Thyroid gland (tissue), 4 donors: Measurements from ENCODE around the gene GALNT17. TPM values are rescaled to one million over a fixed set of nuclear protein-coding genes. Genes with fewer than 3 reads are reported as not detected.

ENCODE experiments used
- DNase-seq, 2 donors: peaks; one replicate each; pipeline ENCODE4 v3.0.0-alpha.2; 2019
- H3K27ac ChIP-seq, 3 donors: fragments of 200-600 bp; sonication (generic); 1 replicate in 2 of 3; 2 replicates in 1 of 3; pipeline ENCODE4 v1.5.1; 2016 to 2019; ENCODE audit warnings: mild to moderate bottlenecking in 1 of 3, moderate library complexity in 1 of 3
- H3K27me3 ChIP-seq: fragments of 200-600 bp; sonication (generic); one replicate; pipeline ENCODE4 v1.5.1; 2019
- H3K36me3 ChIP-seq, 2 donors: fragments of 200-600 bp; sonication (generic); one replicate each; pipeline ENCODE4 v1.5.1; 2016 to 2019
- H3K4me1 ChIP-seq, 2 donors: fragments of 200-600 bp; sonication (generic); one replicate each; pipeline ENCODE4 v1.5.1; 2017 to 2019
- H3K4me3 ChIP-seq, 3 donors: fragments of 200-600 bp; sonication (generic); replicated peaks in 1 of 3; 1 replicate in 2 of 3; 2 replicates in 1 of 3; pipeline ENCODE4 v1.5.1; 2016; ENCODE audit warnings: mild to moderate bottlenecking in 1 of 3
- H3K9me3 ChIP-seq: fragments of 200-600 bp; sonication (generic); one replicate; pipeline ENCODE4 v1.5.1; 2017
- POLR2A ChIP-seq, 2 donors: fragments of 450-650 bp; IDR thresholded peaks; one replicate each; pipeline ENCODE4 v1.6.1; 2017; ENCODE audit warnings: antibody characterized with exemption in 2 of 2, mild to moderate bottlenecking in 2 of 2, moderate library complexity in 1 of 2
- WGBS, 2 donors: methylation state at CpG; one replicate each; pipeline ENCODE4 v1.1.5; 2017; 5-methylcytosine and 5-hydroxymethylcytosine counted together
- intact Hi-C: fragments of 100-400 bp; cut with DNase I; formaldehyde crosslinking; loops from one replicate; pipeline ENCODE4 v1.15.1; 2023
- total RNA-seq, 4 donors: library from RNA; depleted of rRNA; stranded (reverse); fragments of >200 nt; gene quantifications; one replicate each; pipeline ENCODE4 v1.2.3, GENCODE V29; 2016
- TF ChIP-seq, protein P1 (sequence below), 6 experiments: fragments of 200-600 bp in 3 of 6; fragments of 450-650 bp in 3 of 6; sonication (generic) in 3 of 6; IDR thresholded peaks; one replicate each; pipeline ENCODE4 v1.5.1; 2016 to 2019; ENCODE audit warnings: antibody characterized with exemption in 6 of 6, mild to moderate bottlenecking in 2 of 6, inconsistent platforms in 1 of 6, moderate library complexity in 1 of 6

The GALNT17 gene
- total RNA-seq, 4 donors from 2014 or later, result 5.8 to 63.8 (median 37.1) TPM

DNA sequence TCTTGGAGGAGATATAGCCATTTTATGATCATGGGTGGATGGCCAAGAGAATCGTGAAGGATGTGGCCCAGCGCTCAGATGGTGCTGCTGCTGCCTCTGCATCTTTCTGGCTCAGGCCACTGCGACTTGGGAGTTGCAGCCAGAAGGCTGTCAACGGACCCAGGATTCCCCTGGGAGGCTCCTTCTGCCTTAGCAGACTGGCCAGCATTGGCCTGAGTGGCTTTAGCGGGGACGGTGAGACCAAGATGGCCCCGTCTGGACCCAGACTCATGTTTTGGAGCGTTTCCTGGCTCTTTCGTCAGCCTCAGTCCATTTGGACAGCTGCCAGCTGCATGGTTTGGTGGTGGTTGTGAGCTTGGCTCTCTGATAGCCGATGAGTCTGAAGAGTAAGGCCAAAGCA lies 97.2 kb downstream of the GALNT17 start:
- no peaks in the 10 kb centered on the region for H3K4me1 ChIP-seq
- H3K36me3 ChIP-seq, result no peaks in the 10 kb centered on the region
- DNase-seq, result no peak
- no peaks in the 10 kb centered on the region for H3K27me3 ChIP-seq
- intact Hi-C loops, result no loop called here
- no peaks in the 10 kb centered on the region for H3K9me3 ChIP-seq
- H3K27ac ChIP-seq, result no peak overlapping the region
- TF ChIP-seq, protein P1, sequence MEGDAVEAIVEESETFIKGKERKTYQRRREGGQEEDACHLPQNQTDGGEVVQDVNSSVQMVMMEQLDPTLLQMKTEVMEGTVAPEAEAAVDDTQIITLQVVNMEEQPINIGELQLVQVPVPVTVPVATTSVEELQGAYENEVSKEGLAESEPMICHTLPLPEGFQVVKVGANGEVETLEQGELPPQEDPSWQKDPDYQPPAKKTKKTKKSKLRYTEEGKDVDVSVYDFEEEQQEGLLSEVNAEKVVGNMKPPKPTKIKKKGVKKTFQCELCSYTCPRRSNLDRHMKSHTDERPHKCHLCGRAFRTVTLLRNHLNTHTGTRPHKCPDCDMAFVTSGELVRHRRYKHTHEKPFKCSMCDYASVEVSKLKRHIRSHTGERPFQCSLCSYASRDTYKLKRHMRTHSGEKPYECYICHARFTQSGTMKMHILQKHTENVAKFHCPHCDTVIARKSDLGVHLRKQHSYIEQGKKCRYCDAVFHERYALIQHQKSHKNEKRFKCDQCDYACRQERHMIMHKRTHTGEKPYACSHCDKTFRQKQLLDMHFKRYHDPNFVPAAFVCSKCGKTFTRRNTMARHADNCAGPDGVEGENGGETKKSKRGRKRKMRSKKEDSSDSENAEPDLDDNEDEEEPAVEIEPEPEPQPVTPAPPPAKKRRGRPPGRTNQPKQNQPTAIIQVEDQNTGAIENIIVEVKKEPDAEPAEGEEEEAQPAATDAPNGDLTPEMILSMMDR (IDR thresholded peaks at IDR 0.05), result no peak
- no peak for TF ChIP-seq POLR2A (IDR thresholded peaks at IDR 0.05)
- 87 to 88% methylated on average over 8 to 10 of the region's 10 CpGs for WGBS, 2 donors
- no peak overlapping the region for H3K4me3 ChIP-seq

- Histone ChIP-seq H3K27me3 (no peaks in the 10 kb centered on the region), H3K4me3 (no peak overlapping the region), H3K4me1 (no peaks in the 10 kb centered on the region), H3K27ac (no peak overlapping the region), H3K9me3 (no peaks in the 10 kb centered on the region), H3K36me3 (no peaks in the 10 kb centered on the region)
- 71 to 76% methylated on average over 6 of the region's 6 CpGs for WGBS, 2 donors
- no peak for TF ChIP-seq POLR2A (IDR thresholded peaks at IDR 0.05)
- TF ChIP-seq, protein P1 (IDR thresholded peaks at IDR 0.05), result no peak
- intact Hi-C loops, result no loop called here
- DNase-seq, result peak; percentile 18 to 33
Observed at GRCh38 chr7:71229699-71230098, 97.8 kb downstream of the GALNT17 start.

DNA sequence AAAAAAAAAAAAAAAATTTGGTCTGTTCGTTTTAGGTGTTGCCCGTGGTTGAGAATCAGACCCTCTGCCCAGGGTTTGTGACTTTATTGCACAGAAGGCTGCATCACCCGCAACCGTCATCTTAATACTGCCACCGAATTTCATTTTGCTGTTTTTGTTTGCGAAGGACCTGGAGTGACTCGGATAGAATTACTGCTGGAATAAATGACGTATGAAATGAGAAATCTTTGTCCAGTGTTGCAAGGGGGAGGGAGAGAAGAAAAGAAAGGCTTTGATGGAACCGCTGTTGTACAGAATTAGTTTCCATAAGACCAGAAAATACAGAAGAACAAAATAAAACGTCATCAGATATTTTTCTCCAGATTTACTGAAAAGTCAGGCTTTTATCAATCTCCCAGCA lies 103.3 kb downstream of the GALNT17 start:
- TF ChIP-seq, protein P1 (IDR thresholded peaks at IDR 0.05), result no peak
- TF ChIP-seq POLR2A (IDR thresholded peaks at IDR 0.05), result no peak
- 92 to 94% methylated on average over 10 of the region's 10 CpGs for whole genome bisulfite sequencing, 2 donors
- Histone ChIP-seq H3K4me3 (no peak overlapping the region), H3K27me3 (no peaks in the 10 kb centered on the region), H3K36me3 (no peaks in the 10 kb centered on the region), H3K27ac (no peak overlapping the region), H3K4me1 (peaks cover 0 to 7% of the 10 kb centered on the region in 2 donors), H3K9me3 (no peaks in the 10 kb centered on the region)
- intact Hi-C loops, result no loop called here
- DNase-seq, result no peak

- H3K4me3 ChIP-seq, result no peak overlapping the region
- no peaks in the 10 kb centered on the region for H3K27me3 ChIP-seq
- intact Hi-C loops, result no loop called here
- peaks cover 0 to 7% of the 10 kb centered on the region in 2 donors for H3K4me1 ChIP-seq
- WGBS, 2 donors, result 41 to 47% methylated on average over 16 of the region's 16 CpGs
- no peaks in the 10 kb centered on the region for H3K36me3 ChIP-seq
- no peak overlapping the region for H3K27ac ChIP-seq
- TF ChIP-seq, protein P1 (IDR thresholded peaks at IDR 0.05), result no peak
- TF ChIP-seq POLR2A (IDR thresholded peaks at IDR 0.05), result no peak
- peak; percentile 36 to 41 for DNase-seq
- no peaks in the 10 kb centered on the region for H3K9me3 ChIP-seq
Observed at GRCh38 chr7:71236230-71237105, 104.5 kb downstream of the GALNT17 start.

DNA sequence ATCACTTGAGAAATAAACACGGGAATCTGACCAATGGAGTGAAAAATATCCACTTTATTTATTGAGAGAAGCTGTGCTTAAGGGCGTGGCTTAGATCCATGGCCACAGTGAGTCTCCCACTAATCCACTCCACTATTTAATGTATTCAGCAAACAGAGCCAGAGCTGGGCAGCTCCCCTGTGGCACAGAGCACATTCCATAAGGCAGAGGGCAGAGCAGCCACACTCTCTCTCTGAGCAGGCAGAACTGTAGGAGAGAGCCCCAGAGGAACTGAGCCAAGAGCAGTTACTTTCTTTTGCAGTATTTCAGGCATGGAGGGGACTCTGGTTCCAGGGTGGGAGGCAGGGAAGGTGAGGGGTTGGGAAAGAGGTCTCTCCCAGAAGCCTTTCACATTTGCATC lies 106.0 kb downstream of the GALNT17 start:
- no peak overlapping the region for H3K4me3 ChIP-seq
- intact Hi-C loops, result no loop called here
- H3K27ac ChIP-seq, result no peak overlapping the region
- no peaks in the 10 kb centered on the region for H3K36me3 ChIP-seq
- DNase-seq, result peak; percentile 63 to 67
- no peaks in the 10 kb centered on the region for H3K9me3 ChIP-seq
- H3K27me3 ChIP-seq, result no peaks in the 10 kb centered on the region
- no peak for TF ChIP-seq POLR2A (IDR thresholded peaks at IDR 0.05)
- TF ChIP-seq, protein P1 (IDR thresholded peaks at IDR 0.05), result peak in 3 of 6 experiments; percentile 32 to 45 (median 42)
- peaks cover 0 to 7% of the 10 kb centered on the region in 2 donors for H3K4me1 ChIP-seq
- WGBS, 2 donors, result 13 to 27% methylated on average over 2 of the region's 2 CpGs
